Measurements from ENCODE around the gene TRMT6.

DNA sequence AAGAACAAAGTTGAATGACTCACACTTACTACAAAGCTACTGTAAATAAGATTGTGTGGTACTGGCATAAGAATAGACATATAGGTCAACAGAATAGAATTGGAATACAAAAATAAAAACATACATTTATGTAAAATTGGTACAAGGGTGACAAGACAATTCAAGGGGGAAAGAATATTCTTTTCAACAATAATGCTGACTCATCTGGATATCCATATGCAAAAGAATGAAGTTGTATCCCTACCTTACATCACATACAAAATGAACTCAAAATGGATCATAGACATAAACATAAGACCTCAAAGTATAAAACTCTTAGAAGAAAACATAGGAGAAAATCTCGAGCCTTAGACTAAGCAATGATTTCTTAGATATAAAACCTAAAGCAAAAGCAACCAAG lies 50.9 kb downstream of the TRMT6 start:
- TF ChIP-seq, protein P1, sequence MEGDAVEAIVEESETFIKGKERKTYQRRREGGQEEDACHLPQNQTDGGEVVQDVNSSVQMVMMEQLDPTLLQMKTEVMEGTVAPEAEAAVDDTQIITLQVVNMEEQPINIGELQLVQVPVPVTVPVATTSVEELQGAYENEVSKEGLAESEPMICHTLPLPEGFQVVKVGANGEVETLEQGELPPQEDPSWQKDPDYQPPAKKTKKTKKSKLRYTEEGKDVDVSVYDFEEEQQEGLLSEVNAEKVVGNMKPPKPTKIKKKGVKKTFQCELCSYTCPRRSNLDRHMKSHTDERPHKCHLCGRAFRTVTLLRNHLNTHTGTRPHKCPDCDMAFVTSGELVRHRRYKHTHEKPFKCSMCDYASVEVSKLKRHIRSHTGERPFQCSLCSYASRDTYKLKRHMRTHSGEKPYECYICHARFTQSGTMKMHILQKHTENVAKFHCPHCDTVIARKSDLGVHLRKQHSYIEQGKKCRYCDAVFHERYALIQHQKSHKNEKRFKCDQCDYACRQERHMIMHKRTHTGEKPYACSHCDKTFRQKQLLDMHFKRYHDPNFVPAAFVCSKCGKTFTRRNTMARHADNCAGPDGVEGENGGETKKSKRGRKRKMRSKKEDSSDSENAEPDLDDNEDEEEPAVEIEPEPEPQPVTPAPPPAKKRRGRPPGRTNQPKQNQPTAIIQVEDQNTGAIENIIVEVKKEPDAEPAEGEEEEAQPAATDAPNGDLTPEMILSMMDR (IDR thresholded peaks at IDR 0.05 in 2 of 3, conservative IDR thresholded peaks at IDR 0.05 in 1 of 3; ENCODE audit: control insufficient read depth in 2 of 3, extremely low read depth in 1 of 3, insufficient read depth in 1 of 3, low read depth in 3 of 3, low read length in 3 of 3), result no peak
- TF ChIP-seq POLR2A (IDR thresholded peaks at IDR 0.05; ENCODE audit: low read depth, low read length), result no peak
- TF ChIP-seq NRF1 (conservative IDR thresholded peaks at IDR 0.05; ENCODE audit: low read depth, low read length), result no peak
- no peak for TF ChIP-seq CREB1 (IDR thresholded peaks at IDR 0.05; ENCODE audit: low read depth)
- TF ChIP-seq SREBF1 (IDR thresholded peaks at IDR 0.05; ENCODE audit: low read length), result no peak
- TF ChIP-seq EP300 (IDR thresholded peaks at IDR 0.05; ENCODE audit: borderline replicate concordance in 1 of 2, control insufficient read depth in 1 of 2, low read depth in 2 of 2, low read length in 2 of 2), result no peak
- TF ChIP-seq ZSCAN29 (IDR thresholded peaks at IDR 0.05), result no peak
- no peak for TF ChIP-seq SIN3A (IDR thresholded peaks at IDR 0.05; ENCODE audit: low read depth, low read length)
- no peak for TF ChIP-seq JUND (IDR thresholded peaks at IDR 0.05; ENCODE audit: low read depth, low read length)
- no peak for TF ChIP-seq BRCA1 (IDR thresholded peaks at IDR 0.05; ENCODE audit: low read depth, low read length)
- no peak for TF ChIP-seq CHD4 (IDR thresholded peaks at IDR 0.05)
- TF ChIP-seq, protein P2, sequence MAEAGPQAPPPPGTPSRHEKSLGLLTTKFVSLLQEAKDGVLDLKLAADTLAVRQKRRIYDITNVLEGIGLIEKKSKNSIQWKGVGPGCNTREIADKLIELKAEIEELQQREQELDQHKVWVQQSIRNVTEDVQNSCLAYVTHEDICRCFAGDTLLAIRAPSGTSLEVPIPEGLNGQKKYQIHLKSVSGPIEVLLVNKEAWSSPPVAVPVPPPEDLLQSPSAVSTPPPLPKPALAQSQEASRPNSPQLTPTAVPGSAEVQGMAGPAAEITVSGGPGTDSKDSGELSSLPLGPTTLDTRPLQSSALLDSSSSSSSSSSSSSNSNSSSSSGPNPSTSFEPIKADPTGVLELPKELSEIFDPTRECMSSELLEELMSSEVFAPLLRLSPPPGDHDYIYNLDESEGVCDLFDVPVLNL (IDR thresholded peaks at IDR 0.05; ENCODE audit: low read depth, low read length), result no peak
- TF ChIP-seq, protein P3, sequence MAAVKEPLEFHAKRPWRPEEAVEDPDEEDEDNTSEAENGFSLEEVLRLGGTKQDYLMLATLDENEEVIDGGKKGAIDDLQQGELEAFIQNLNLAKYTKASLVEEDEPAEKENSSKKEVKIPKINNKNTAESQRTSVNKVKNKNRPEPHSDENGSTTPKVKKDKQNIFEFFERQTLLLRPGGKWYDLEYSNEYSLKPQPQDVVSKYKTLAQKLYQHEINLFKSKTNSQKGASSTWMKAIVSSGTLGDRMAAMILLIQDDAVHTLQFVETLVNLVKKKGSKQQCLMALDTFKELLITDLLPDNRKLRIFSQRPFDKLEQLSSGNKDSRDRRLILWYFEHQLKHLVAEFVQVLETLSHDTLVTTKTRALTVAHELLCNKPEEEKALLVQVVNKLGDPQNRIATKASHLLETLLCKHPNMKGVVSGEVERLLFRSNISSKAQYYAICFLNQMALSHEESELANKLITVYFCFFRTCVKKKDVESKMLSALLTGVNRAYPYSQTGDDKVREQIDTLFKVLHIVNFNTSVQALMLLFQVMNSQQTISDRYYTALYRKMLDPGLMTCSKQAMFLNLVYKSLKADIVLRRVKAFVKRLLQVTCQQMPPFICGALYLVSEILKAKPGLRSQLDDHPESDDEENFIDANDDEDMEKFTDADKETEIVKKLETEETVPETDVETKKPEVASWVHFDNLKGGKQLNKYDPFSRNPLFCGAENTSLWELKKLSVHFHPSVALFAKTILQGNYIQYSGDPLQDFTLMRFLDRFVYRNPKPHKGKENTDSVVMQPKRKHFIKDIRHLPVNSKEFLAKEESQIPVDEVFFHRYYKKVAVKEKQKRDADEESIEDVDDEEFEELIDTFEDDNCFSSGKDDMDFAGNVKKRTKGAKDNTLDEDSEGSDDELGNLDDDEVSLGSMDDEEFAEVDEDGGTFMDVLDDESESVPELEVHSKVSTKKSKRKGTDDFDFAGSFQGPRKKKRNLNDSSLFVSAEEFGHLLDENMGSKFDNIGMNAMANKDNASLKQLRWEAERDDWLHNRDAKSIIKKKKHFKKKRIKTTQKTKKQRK (IDR thresholded peaks at IDR 0.05; ENCODE audit: low read depth, low read length), result no peak

Data from GM12878 (cell line).